Activated T-cell treated with anti-CD3 and anti-CD28 coated beads, Interleukin-2, amount 50 U/mL, for 1 hour (primary cell): ENCODE data around the gene RHOBTB1.

Source experiments
- DNase-seq: peaks from one replicate; pipeline ENCODE4 v3.0.0-alpha.2; 2020

Gene RHOBTB1

DNA sequence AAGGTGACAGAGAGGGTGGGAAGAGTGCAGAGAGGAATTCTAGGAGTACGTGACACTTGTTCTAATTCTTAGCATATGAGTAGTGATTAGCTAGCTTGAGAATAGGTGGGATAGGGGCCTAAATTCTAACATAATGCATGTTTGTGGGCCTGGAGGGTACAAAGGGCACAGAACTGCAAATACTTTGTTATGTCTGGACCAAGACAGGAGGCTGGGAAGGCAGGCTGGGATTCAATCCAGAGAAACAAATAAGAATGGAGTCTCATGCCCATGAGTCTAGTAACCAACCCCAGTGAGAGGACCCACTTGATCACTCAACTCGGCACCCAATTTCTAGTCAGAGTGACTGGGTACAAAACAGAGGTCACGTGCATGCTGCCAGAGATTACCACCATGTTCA, 40.9 kb downstream of the RHOBTB1 start:
- no peak for DNase-seq

DNA sequence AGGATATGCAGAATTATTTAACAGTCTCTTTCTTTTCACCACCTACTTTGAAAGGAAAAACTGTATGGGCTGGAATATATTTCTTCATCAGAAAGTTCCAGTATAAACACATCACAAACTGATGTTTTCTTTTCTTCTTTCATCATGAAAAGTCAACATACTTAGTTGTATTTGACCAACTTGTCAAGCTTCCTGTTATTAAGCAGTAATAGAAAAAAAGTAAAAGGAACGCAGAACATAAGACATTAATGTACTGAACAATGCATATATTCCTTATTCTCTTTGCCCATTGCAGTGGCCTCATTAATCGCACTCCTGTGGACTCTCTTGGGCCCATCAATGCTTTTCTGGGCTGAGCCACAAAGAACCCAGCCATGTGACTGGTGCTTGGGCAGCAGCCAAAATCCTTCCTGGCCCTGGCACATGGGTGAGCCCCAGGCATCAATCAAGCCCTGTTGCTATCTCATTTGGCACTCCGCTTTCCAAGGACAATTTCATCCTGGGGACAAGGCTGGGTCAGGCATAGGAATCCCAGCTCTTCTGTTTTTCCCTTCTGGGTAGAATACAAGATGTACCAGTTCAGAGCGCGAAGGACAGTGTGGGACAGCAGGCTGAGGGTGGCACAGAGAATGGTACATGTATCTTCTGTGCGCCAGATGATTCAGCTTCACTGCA, 42.3 kb downstream of the RHOBTB1 start:
- no peak for DNase-seq

DNA sequence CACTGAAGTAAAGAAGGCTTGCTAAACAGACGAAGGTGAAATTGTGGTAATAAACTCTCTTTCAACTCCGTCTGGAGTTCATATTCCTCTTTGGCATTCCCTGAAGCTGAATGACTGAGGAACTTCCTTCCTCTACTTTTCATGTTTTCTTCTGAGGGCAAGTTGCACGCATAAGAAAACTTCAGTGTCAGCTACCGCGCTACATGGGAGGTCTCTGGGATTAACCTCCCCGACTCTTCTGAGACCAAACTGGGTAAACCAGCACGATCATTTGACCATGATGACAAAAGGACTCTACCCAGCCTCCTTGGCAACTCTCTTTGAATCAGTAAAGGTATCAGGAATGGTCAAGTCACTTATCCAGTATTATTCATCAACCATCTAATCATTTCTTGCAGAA, 44.7 kb downstream of the RHOBTB1 start:
- no peak for DNase-seq

DNA sequence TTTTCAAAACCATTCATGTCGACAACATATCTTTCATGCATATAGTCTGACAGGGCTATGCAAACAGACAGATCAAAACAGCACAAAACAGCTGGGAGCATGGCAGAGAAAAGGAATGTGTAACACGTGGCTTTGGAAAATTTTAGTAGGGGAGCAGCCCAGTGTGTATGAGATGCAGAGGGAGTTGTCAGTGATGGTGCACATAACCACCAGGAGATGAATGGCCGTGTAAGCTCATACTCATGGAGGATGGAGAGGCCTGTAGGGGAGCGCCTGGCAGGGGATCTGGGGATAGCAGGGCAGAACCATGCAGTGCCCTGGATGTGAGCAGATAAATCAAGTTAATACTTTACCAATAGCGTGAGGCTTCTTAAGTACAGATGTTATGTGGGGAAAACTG, 45.7 kb downstream of the RHOBTB1 start:
- DNase-seq: no peak

DNA sequence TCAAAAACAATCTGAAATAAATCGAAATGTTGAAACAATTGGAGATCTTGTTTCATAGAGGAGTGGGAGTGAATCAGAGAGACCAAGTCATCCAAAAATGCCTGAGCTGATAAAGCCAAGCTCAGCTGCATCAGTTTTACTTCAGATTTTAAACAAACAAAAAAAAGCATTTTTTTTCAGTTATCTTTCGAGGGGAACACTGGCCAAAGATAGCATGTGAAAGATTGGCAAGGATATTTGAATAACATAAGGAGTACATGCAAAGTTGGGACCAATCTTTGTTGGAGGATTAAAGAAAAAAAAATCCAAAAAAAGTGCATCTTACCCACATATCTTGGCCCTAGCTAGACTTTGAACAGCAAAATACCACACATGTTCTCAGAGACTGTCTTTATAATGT, 47.2 kb downstream of the RHOBTB1 start:
- no peak for DNase-seq

DNA sequence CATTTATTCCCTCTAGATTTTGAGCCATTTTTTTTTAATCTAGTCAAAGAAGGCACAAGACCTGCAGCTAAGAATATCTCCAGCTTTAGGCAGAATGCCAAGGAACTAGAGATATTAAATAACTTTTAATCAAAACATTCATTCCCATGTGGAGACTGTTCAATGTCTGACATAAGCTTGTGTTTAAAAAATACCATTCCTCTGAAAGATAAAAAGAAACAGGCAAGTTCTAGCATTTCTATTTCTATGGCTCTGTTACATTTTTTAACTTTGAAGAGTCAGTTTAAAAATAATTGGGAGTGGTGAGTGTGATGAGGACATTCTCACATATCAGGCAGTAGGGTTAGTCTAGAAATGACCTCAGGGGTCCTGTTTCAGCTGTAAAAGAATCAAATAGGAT, 48.0 kb downstream of the RHOBTB1 start:
- DNase-seq: no peak

DNA sequence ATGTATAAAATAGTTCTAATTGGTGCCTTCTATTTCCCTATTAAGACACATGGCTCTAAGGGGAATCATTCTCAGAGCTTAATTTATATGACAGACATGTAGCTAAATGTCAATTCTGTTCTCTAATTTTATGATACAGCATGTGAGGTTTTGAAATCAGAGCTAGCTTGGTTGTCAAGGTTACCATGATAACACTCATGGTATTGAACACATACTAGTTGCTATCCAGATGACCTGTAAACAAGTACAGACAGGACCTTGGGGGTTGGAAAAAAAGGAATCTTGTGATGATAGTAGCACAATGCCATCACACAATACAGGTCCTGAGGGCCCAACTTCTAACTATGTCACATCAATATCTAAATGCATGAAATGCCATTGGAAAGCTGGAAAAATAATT, 49.2 kb downstream of the RHOBTB1 start:
- DNase-seq: no peak

DNA sequence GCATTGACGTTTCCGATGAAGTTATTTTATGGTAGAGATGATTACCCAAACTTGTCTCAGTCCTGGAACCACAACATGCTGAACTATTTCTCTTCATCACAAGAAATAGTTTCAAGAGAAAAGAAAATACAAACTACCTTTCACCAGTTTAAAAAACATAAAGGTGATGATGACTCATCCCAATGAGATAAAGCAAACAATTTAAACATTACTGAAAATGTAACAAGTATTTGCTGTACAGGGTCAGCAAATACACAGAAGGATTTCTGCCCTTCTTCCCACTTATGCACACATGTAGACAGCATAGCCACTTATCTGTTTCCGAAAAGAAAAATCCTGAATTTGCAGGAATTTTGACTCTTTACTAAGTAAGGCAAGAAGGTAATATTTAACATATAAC, 50.8 kb downstream of the RHOBTB1 start:
- no peak for DNase-seq

DNA sequence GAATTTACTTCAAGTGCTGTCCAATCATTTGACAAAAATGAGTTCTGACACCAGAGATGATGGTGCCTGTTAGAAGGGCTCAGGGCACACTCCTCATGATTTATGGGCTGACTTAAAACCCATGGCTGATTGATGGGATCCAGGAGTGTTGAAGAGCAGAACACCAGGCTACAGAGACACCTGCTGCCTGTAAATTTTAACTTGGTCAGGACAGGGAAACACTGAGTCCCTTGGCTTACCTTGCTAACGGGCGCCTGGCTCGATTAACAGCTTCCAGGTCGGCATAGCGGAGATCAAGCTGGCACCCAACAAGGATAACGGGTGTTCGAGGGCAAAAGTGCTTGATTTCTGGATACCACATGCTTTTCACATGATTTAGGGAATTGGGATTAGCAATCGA, 51.4 kb downstream of the RHOBTB1 start:
- DNase-seq: no peak

DNA sequence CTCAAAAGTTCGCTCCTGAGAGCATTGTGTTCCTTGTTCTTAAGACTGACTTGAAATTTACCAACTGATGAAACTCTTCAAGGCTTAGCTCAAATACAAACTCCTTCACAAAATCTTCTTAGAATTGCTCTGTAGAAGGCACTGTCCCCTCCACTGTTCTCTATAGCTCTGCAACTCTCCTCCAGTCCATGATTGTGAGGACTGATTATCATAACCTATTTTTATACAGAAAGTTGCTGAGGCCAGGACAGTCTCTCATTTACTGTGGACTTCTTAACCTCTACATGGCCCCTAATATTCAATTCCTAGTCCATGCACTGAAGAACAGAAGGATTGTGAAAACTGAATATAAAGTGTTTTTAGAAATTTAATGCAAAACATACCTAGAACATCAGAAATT, 53.2 kb downstream of the RHOBTB1 start:
- no peak for DNase-seq

DNA sequence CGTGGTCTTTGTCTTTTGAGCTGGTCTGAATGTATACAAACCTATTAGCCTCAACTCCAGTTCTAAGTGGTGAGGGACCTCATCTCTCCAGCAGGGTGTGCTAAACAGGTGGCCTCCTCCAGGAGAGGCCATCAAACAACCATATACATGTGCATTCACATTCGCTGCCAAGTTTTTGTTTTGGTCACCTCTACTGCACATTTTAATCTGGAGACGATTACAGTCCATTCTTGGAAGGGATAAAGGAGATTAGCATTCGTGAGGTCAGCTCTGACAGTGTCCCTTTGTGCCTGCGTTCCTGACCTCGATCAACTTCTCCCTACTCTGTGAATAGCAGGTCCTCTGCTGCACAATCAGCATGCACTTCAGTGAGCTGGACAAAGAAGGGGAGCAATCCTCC, 60.8 kb downstream of the RHOBTB1 start:
- DNase-seq: no peak

DNA sequence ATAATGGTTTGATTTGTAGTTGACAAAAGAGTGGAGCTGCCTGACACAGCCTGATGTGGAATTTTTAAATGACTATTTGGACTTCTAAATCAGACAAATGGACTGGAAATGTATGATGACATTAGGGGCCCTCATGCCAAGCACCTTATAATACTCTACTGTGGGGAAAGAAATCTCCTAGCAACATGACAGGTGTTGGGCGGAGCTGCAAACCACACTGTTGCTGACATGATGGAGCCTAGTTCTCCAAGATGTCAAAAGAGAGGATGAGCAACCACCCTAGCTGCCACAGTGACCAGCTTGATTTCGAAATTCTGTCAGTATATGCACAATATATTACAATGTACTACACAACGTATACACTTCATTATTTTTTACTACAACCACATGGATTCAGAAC, 65.8 kb downstream of the RHOBTB1 start:
- DNase-seq: no peak

DNA sequence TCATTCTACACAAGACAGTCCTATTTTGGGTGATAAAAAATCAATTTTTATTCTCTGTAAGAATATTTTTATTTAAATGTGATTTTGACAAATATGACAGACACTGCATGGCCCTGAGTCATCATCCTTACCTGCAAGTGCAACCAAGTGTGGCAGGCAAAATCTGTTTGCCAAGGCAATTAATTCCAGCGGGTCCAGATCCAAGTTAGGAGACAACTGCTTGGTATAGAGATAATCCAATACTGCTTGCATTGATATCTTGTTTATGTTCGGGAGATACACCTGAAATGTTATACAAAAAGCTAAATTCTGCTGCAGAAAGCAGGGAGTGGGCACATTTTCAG, 66.2 kb downstream of the RHOBTB1 start:
- DNase-seq: no peak

DNA sequence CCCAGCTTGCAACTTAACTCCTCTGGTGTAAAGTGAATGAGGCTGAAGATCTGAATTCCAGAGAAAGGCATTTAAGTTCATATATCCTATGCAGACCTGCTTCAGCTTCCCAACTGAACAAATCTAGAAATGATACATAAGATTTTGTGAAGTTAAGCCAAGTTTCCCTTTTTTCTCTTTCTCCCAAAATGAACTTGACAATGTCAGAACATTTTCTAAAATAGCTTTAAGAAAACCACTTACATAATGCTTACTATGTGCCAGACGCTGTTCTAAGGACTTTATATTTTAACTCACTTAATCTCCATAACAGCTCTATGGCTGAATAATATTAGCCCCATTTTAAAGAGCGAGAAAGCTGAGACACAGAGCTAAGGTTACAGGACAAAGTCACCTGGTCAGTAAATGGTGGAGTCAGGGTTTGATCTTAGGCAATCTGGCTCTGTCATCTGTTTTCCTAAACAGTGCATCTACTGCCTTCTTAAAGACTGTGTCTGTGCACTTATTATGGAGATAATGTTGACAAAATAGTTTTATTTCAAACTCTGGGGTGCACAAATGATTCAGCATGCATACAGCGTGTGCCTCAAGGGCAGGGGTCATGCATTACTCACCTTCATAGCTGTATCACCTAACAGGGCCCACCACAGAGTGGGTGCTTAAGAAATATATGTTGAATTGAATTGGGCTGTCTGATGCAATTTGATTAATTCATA, 66.8 kb downstream of the RHOBTB1 start:
- no peak for DNase-seq

DNA sequence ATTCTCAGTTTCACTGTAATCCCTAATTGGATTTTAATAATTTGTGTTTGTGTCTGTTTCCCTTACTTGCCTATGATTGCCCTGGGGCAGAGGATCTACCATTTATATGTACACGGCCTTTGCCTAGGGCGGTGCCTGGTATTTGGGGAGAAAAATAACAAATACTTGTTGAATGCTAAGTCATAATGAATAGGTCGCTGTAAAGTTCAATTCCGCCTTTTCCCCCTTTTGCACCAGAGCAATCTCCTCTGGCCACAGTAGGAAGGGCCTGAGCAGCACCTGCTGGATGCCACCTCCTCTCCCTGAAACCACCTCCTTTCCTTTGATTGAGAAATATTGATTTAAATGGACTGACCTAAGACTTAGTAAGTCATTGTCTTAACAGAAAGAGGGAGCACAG, 70.2 kb downstream of the RHOBTB1 start:
- DNase-seq: no peak

DNA sequence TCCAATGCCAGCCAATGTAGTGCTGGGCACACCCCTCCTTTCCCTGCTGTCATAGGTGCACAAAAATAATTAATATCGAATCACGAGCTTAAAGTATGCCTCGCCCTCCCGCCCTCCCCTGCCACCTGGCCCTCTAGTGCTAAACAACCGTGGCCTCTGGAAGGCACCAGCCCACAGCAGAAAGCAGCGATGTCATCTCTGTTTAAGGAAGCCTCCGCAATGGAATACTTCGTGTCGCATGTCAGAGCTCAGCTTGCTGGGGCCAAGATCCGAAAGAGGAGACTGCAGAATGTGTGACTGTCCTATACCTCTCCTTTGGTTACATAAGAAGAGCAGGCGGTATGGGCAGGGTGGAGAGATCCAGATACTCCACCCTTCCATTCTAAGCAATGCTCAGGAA, 71.5 kb downstream of the RHOBTB1 start:
- DNase-seq: no peak

DNA sequence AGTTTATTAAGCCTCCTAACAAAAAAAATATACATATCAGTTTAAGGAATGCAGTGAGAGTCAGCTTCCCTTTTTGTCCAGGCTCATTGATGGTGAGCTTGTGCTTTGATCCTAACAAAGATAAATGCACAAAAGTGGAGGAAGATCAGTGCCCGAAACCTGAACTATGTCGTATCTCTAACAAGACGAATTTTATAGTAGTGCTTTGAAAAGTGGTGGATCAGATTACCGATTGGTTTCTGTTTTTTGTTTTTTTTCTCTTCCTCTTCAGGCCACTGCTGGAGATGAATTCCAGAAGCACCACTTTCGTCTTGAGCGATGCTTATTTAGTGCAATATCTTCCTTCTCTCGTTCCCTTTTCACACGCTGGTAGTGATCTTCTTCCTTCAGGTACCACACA, 72.8 kb downstream of the RHOBTB1 start:
- DNase-seq: no peak

DNA sequence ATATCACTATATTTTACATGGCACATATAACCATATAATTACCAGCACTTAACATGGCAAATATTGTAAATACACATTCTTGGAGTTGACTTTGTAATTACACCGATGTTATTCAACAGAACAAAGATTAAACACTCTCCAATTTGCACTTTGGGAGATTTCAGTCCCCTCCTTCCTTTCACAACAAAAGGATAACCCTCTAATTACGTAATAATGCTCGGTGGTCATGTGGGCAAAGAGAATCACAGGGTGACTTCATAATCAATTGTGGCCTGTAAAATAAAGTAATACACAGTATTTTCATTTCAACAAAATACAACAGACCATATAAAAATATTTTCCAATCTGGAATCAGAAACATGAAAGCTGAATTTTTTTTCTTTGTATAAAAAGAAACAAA, 73.2 kb downstream of the RHOBTB1 start:
- no peak for DNase-seq

DNA sequence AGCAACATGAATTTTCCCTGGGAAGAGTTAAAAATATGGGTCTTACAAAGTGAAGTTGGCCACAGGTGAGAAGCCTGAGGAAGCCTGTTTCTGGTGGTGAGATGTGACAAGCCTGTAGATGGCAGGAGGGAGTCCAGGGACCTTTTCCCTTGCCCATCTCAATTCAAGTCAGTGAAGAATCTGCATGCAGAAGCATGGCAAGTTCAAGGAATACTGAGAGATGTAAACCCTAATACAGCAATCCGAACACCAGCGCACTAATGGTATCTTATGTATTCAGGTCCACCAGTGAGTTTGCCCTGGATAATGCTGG, 73.6 kb downstream of the RHOBTB1 start:
- DNase-seq: no peak

DNA sequence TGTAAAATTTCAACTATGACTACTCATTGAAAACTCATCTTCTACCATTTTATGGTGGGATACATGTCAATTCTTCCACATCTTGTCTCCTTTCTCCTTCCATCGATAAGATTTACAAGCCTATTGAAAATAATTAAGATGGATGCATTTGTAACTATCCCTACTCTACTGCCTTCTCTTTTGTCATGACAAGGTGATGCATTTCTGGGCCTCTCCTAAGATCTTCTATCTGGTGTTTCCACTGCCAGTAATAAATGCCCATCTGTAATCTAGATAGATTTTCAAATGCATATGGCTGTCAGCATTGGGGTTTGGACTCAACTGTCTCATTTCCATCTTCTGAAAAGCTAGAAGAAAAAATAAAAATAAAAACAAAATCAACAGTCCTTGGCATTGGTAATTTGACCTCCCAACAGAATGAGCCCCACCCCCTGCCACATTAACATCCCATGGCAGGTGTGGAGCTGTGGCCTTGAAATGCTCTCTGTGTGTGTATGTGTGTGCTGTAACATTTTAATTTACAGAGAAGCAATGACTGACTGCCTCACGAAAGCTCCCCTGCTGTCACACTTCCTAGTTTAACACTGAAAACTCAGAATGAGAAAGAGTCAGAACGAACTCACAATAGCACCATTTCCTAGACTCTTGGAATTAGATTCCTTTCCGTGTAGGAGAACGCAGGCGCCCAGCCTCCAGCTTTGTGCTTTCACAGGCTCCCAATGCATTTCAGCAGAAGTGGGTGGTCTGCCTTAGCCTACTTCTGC, 74.2 kb downstream of the RHOBTB1 start:
- DNase-seq: no peak

DNA sequence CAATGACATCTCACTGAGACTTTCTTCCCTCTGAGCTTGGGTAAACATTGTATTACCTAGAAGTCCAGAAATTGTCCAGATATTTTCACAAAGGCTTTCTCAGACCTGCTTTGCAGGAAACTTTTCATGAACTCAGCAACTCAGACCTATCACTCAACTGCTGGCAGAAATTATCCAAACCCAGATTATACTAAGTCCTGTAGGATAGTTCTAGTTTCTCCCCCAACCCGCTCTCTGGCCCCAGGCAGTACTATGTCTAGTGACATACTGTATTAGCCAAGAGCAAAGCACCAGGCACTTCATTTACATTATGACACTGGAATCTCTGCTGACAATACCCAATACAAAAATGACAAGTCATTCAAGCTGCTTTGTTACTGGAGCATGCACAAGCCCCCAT, 75.0 kb downstream of the RHOBTB1 start:
- no peak for DNase-seq

DNA sequence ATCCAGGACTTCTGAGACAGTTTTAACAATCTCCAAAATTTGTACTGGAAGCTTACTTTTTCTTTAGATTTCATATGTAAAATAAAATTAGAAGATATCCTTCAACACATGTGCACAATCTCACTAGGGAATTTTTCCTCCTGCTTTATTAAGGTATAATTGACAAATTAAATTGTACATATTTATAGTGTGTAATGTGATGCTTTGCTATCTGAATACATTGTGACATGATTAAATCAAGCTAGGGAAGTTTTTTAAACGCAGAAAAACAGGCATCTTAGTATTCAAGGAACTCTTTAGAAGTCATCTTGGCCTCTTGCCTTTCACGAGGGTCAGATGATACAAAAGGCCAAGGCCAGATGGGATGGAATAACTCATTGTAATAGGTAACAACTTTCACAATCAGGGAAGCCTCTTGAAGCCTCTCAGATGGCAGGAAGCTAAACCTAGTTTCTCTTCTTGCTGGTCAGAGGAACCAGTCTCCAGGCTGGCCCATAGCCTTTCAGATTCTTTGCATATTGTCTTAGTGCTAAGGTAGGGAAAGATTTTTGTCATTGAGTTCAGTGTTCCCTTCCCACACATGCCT, 78.7 kb downstream of the RHOBTB1 start:
- DNase-seq: no peak

DNA sequence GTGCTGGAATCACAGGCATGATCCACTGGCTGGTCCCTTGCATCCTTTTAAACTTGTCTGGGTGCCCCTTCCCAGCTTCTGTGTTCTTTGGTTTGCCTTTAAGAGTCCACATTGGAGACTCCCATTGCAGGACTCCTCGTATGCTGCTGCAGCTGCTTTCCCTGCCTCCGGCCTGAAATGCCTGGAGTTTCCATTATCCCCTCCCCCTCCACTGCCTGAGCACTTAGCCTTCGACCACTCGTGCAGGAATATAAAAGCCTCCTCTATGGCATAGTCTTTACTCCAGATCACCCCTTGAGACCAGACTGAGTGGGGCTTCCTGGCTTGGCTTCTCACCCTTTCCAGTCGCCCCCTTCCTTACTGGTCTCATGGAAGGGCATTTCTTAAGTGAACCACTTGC, 80.2 kb downstream of the RHOBTB1 start:
- no peak for DNase-seq

DNA sequence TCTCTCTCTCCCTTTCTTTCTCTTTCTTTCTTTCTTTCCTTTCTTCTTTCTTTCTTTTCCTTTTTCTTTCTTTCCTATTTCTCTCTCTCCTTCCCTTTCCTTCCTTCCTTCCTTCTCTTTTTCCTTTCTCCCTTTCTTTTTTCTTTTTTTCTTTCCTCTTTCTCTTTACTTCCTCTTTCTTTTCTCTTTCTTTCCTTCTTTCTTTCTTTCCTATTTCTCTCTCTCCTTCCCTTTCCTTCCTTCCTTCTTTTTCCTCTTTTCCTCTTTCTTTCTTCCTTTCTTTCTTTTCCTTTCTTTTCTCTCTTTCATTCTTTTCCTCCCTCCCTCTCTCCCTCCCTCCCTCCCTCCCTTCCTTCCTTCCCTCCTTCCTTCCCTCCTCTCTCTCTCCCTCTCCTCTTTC, 81.5 kb downstream of the RHOBTB1 start:
- DNase-seq: no peak
